HG03575 (cell line): ENCODE data around the gene DEGS2.

Source experiments
- ATAC-seq: cut with Tn5 transposase; IDR thresholded peaks from one replicate; pipeline ENCODE4 v1.9.1; 2021; ENCODE audit not compliant: unreplicated experiment, insufficient number of reproducible peaks, low FRiP score; ENCODE audit errors: extremely low read depth

The DEGS2 gene

DNA sequence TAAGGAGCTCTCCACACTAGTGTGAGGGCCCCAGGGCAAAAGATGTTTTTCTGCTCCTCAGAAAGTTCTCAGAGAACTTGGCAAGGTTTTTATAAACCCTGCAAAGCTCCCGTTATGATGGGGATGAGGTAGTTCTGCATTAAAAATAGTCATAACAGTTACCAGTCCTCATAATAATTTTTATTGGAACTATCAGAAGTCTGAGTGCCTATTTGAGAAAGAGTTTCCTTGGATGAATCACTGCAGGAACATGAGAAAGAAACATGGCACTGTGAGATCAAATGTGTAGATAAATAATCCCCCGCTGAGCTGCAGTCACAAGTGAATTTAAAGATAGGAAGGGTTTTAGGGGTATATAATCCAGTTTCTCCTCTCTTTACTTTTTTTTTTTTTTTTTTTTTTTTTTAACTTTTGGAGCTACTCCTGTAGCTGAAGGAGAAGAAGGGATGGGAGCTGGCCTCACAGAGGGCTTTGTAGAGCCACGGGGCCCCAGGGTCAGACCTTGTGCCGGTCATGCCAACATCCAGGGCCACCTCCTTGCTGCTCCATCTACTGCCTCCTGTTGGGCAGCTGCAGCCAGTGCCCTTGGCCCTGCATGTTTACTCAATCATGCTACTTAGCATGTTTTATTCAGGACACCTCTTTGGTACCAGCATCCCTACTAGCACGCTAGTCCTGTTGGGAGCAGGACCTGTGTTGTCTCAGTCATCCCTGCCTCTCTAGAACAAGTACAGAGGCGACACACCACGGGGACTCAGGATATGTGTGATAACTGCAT lies 54.7 kb downstream of the DEGS2 start:
- no peak for ATAC-seq

DNA sequence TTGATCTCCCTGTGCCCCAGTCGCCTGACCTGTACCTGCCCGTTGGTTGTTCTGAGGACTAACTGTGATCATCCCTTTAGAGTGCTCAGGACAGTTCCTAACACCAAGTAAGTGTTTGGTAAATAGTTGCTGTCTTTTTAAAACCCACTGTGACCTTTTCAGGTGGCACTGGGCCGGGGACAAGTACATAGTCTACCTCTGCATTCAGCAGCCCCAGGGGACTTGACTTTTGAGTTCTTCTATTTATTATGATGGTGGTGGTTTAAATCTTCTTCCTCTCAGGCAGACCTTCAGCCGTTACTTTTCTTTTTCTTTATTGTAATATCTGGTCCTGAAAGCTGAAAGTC lies 55.5 kb downstream of the DEGS2 start:
- ATAC-seq: no peak

DNA sequence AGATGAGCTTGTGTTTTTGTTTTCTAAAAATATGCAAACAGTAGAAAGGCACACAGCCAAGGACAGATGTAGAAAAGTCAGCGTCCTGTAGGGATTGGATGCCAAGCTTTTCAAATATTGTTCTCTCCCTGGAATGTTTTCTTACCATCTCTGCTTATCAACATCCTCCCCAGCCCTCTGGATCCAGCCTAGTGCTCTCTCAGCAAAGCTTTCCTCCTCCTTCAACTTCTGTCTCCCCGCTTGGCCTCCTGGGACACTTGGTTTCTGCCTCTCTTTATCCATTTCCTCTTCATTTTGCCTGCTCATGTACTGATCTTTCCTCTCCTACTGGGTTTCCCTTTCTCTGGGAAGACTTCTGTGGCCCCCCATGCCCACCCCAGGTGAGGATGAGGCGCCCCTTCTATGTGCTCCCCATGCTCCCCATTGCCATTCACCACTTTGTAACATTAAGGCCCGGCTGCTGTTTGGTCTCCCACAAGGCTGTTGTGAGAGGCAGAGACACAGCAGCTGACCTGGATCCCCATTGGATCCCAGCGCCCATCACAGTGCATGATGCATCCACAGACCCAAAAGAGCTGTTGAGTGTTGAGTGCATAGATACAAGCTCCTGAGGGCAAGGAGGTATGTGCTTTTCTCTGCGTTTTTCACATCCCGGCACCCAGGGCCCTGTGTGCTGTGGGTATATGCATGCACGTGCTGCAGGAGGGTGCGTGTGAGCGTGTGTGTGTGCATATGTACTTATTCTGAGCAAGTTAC lies 56.0 kb downstream of the DEGS2 start:
- no peak for ATAC-seq

DNA sequence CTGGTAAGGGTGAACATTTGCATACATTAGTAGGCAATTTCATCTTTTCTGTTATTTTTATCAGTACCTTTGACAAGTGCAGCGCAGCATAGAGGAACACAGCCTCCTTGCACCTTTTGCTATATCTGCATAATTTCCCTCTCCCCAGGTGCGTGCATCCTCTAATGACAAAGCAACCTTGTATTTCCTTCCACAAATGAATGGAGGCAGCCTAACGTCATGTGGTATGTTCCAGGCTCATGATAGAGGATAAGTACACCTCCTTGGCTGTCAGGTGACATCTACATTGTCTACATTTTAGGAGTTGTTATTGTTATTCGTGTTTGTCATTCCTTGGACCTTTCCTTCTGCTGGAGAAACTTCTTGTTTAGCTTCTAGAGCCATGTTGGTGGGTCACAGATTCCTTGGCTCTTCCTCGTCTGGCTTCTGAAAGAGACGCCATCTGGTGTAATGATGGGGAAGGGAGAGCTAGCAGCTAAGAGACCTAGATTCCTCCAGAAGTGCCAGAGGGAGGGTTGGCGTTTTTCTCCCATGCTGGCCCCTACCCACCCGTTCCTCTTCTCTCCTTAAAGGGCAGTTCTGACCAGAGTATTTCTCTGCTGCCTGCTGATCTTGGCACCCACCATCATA lies 57.2 kb downstream of the DEGS2 start:
- no peak for ATAC-seq

DNA sequence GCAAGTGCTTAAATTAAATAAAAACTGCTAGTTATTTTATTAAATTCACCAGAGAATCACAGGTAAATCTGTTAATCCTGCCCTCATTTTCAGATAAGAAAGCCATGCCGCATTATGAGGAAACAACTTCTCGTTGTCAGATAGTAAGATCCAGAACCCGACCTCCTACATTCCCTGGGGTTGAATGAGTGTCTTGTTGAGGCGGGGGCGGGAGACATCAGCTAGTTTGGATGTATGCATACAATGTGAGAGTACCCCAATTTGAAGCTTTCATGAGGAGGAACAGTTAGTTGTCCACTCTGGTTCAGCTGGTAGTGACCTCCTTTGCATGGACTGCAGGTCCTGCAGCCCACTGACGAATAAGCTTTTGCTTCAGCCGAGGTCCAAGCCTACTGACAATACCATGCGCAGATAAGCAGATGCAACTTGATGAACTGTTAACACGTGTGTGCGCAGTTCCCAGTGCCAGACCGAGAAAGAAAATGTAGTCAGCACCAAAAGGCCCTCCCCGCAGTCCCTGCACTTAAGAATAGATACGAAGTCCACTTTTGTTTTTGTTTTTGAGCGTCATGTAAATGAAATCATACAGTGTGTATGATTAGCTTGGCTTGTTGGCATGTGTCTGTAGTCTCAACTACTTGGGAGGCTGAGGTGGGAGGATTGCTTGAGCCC lies 59.3 kb downstream of the DEGS2 start:
- no peak for ATAC-seq

DNA sequence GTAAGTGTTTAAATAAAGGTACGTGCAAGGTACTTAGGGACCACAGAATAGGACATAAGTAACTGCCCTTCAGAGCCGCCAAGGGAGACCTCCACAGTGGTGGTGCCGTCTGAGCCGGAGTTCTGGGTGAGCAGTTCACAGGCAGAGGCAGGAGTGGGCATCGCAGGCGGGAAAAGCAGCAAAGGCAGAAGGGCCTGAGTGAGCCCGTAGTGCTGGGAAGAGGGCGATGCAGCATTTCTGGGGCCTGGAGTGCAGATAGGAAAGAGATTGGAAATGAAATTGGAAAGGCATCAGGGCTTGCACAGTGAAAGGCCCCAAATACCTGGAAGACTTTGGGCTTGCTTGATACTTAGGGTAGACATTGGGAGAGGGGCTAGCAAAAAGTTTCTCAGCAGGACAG lies 61.3 kb downstream of the DEGS2 start:
- no peak for ATAC-seq

DNA sequence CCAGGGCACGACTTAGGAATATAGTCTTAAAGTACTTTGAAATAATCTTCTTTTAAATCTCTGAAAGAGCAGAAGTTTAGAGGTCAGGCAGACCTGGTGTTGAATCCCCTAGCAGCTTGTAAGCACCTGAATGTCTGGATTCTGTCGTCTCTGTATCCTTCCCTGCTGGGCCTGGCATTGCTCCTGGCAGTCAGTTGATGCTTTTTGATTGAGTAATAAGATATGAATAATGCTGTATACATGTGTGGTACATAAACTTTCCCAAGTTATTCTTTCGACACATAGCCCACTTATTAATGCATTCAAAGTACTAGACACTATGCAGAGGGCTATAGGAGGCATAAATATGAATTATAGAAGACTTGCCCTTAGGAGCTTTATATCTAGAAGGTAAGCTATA lies 62.8 kb downstream of the DEGS2 start:
- ATAC-seq: no peak
